OCI-LY7 (cell line): ENCODE data around the gene AK9. TPM values are rescaled to one million over a fixed set of nuclear protein-coding genes. Genes with fewer than 3 reads are reported as not detected.

Experiments used
- BruUV-seq: library from RNA; stranded (reverse); fragments of 400-500 nt; replicated peaks from 2 replicates; lab custom pipeline; 2021; lab: Mats Ljungman, UMichigan
- CTCF ChIA-PET: fragments of 300-600 bp; sonication (Branson Sonifier 250); formaldehyde crosslinking; loops from one replicate; lab custom pipeline; 2022; ENCODE audit warnings: antibody characterized with exemption; ENCODE audit not compliant: unreplicated experiment; lab: Charles Lee
- POLR2A ChIA-PET: fragments of 300-600 bp; sonication (Branson Sonifier 250); formaldehyde crosslinking; loops from one replicate; lab custom pipeline; 2022; ENCODE audit warnings: antibody characterized with exemption; lab: Charles Lee
- DNase-seq: peaks from one replicate; pipeline ENCODE4 v3.0.0-alpha.2; 2015; ENCODE audit warnings: low spot score
- H2AFZ ChIP-seq: fragments of 200-600 bp; sonication (generic), shearing (Covaris generic); 2 replicates; pipeline ENCODE4 v1.6.1; 2014; ENCODE audit warnings: mild to moderate bottlenecking, antibody characterized with exemption, low read length, moderate library complexity
- H3K27ac ChIP-seq: fragments of 200-600 bp; sonication (generic); 2 replicates; pipeline ENCODE4 v1.5.1; 2014; ENCODE audit warnings: mixed run types, low read depth, mild to moderate bottlenecking, moderate library complexity, low read length, inconsistent platforms; ENCODE audit not compliant: poor library complexity, severe bottlenecking
- H3K36me3 ChIP-seq: fragments of 200-600 bp; sonication (generic); 2 replicates; pipeline ENCODE4 v1.6.1; 2014; ENCODE audit warnings: mild to moderate bottlenecking, antibody characterized with exemption, low read length, moderate library complexity, mixed read lengths; ENCODE audit not compliant: insufficient read depth
- H3K4me1 ChIP-seq: fragments of 200-600 bp; sonication (generic); 2 replicates; pipeline ENCODE4 v1.5.1; 2014; ENCODE audit warnings: mild to moderate bottlenecking, low read length; ENCODE audit not compliant: insufficient read depth, poor library complexity, severe bottlenecking
- H3K4me2 ChIP-seq: fragments of 200-600 bp; sonication (generic); 2 replicates; pipeline ENCODE4 v1.6.1; 2014; ENCODE audit warnings: mild to moderate bottlenecking, low read length
- H3K4me3 ChIP-seq: fragments of 200-600 bp; sonication (generic); 2 replicates; pipeline ENCODE4 v1.5.1; 2014; ENCODE audit warnings: mild to moderate bottlenecking, low read depth, low read length; ENCODE audit not compliant: poor library complexity, severe bottlenecking
- H3K79me2 ChIP-seq: fragments of 200-600 bp; sonication (generic); 2 replicates; pipeline ENCODE4 v1.6.1; 2016; ENCODE audit warnings: low read depth, mild to moderate bottlenecking, low read length, moderate library complexity, mixed read lengths; ENCODE audit not compliant: insufficient read depth
- H3K9me2 ChIP-seq: fragments of 200-600 bp; sonication (generic); 2 replicates; pipeline ENCODE4 v1.6.1; 2016; ENCODE audit warnings: mild to moderate bottlenecking, low read length, mixed read lengths; ENCODE audit not compliant: insufficient read depth
- H3K9me3 ChIP-seq: fragments of 200-600 bp; sonication (generic); 2 replicates; pipeline ENCODE4 v1.6.1; 2014; ENCODE audit warnings: mild to moderate bottlenecking, mixed run types, low read length, mixed read lengths
- H4K20me1 ChIP-seq: fragments of 200-600 bp; sonication (generic); 2 replicates; pipeline ENCODE4 v1.6.1; 2014; ENCODE audit warnings: mild to moderate bottlenecking, antibody characterized with exemption, low read length, moderate library complexity, mixed read lengths; ENCODE audit not compliant: insufficient read depth
- EZH2phosphoT487 ChIP-seq: fragments of 200-600 bp; sonication (generic); IDR thresholded peaks from 2 replicates; pipeline ENCODE4 v1.6.1; 2018; ENCODE audit warnings: low read depth, borderline replicate concordance, mild to moderate bottlenecking, mixed run types, antibody characterized with exemption, low read length, moderate library complexity, mixed read lengths
- intact Hi-C: fragments of 100-400 bp; cut with micrococcal nuclease; formaldehyde crosslinking; loops from one replicate; pipeline ENCODE4 v1.10.0; 2022; ENCODE audit not compliant: unreplicated experiment
- total RNA-seq, 2 experiments: library from RNA; depleted of rRNA in 1 of 2; stranded (reverse); fragments of >200 nt in 1 of 2; shearing (Covaris generic) in 1 of 2; gene quantifications; 2 replicates each; pipeline ENCODE4 v1.2.3, GENCODE V29; 2014 to 2022
- TF ChIP-seq, protein P1 (sequence below): fragments of 200-600 bp; sonication (generic); conservative IDR thresholded peaks from 2 replicates; pipeline ENCODE4 v1.5.1; 2014; ENCODE audit warnings: mild to moderate bottlenecking, antibody characterized with exemption, low read length, moderate library complexity, mixed read lengths

AK9 gene
- total RNA-seq, 2 experiments from 2014 or later = 4.9 to 6.7 TPM

DNA sequence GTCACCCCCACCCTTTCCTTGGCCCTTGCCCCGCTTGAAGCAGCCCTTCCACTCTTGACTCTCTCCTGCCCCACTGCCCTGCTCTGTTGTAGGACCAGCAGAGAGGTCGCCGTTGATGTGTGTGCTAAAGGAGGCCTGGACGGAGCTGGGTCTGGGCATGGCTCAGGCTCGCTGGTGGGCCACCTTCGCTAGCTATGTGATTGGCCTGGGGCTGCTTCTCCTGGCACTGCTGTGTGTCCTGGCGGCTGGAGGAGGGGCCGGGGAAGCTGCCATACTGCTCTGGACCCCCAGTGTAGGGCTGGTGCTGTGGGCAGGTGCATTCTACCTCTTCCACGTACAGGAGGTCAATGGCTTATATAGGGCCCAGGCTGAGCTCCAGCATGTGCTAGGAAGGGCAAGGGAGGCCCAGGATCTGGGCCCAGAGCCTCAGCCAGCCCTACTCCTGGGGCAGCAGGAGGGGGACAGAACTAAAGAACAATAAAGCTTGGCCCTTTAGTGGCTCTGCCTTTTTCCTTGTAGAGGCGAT, 247.5 kb downstream of the AK9 start:
- H3K9me2 ChIP-seq = no peaks in the 10 kb centered on the region
- no peaks in the 10 kb centered on the region for H3K9me3 ChIP-seq
- no peak overlapping the region for H2AFZ ChIP-seq
- no peak overlapping the region for H3K4me2 ChIP-seq
- no peak for DNase-seq
- H3K27ac ChIP-seq = no peak overlapping the region
- no peaks in the 10 kb centered on the region for H4K20me1 ChIP-seq
- ChIA-PET CTCF (no interaction called here), POLR2A (interaction anchor here (1.0 to 7.4 kb wide), 4 partner anchors 11 to 62 kb away, joined by 3 to 64 read pairs (median 4); partner anchors contain the start of gene MICAL1)
- peaks cover 18% of the 10 kb centered on the region for H3K4me1 ChIP-seq
- H3K4me3 ChIP-seq = no peak overlapping the region
- BruUV-seq = no TSS peak
- peaks cover 62% of the 10 kb centered on the region for H3K36me3 ChIP-seq
- no peak for TF ChIP-seq EZH2phosphoT487
- TF ChIP-seq, protein P1, sequence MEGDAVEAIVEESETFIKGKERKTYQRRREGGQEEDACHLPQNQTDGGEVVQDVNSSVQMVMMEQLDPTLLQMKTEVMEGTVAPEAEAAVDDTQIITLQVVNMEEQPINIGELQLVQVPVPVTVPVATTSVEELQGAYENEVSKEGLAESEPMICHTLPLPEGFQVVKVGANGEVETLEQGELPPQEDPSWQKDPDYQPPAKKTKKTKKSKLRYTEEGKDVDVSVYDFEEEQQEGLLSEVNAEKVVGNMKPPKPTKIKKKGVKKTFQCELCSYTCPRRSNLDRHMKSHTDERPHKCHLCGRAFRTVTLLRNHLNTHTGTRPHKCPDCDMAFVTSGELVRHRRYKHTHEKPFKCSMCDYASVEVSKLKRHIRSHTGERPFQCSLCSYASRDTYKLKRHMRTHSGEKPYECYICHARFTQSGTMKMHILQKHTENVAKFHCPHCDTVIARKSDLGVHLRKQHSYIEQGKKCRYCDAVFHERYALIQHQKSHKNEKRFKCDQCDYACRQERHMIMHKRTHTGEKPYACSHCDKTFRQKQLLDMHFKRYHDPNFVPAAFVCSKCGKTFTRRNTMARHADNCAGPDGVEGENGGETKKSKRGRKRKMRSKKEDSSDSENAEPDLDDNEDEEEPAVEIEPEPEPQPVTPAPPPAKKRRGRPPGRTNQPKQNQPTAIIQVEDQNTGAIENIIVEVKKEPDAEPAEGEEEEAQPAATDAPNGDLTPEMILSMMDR = no peak
- intact Hi-C loops = no loop called here
- no peaks in the 10 kb centered on the region for H3K79me2 ChIP-seq

Other genes starting within 250 kb of the AK9 start
- gene MICAL1, start 235.4 kb downstream of the AK9 start, total RNA-seq (2014; rRNA removed; shearing (Covaris generic)) = 69.2 and 79.5 TPM in 2 replicates
- gene MICAL1, start 235.4 kb downstream of the AK9 start, total RNA-seq (2022) = 101 and 108 TPM in 2 replicates
- 13.7 and 15.3 TPM in 2 replicates for gene ZBTB24, start 208.0 kb downstream of the AK9 start, total RNA-seq (2014; rRNA removed; shearing (Covaris generic))
- 15.8 and 17.0 TPM in 2 replicates for gene ZBTB24, start 208.0 kb downstream of the AK9 start, total RNA-seq (2022)
- gene FIG4, start 94 bp upstream of the AK9 start, total RNA-seq (2014; rRNA removed; shearing (Covaris generic)) = 10.4 and 13.3 TPM in 2 replicates
- gene FIG4, start 94 bp upstream of the AK9 start, total RNA-seq (2022) = 22.9 and 28.9 TPM in 2 replicates